Measurements from ENCODE around the gene ARHGAP24. TPM values are rescaled to one million over a fixed set of nuclear protein-coding genes. Genes with fewer than 3 reads are reported as not detected.

ARHGAP24 gene
- total and polyA plus RNA-seq, 7 donors = 0.46 to 40.4 (median 23.1) TPM

- intact Hi-C loops (cut with DNase I) = no loop called here
- Histone ChIP-seq H3K36me3 (no peaks in the 10 kb centered on the region), H3K9me3 (no peaks in the 10 kb centered on the region), H3K4me1 (no peaks in the 10 kb centered on the region), H3K27me3 (no peaks in the 10 kb centered on the region), H3K4me3 (no peak overlapping the region), H3K27ac (no peak overlapping the region)
- TF ChIP-seq CTCF (IDR thresholded peaks at IDR 0.05) (no peak), POLR2A (IDR thresholded peaks at IDR 0.05) (no peak), POLR2AphosphoS5 (IDR thresholded peaks at IDR 0.05) (no peak), EP300 (IDR thresholded peaks at IDR 0.05) (no peak)
- DNase-seq = no peak
- 69 to 90% methylated on average over 3 of the region's 3 CpGs for WGBS, 2 donors
Observed at GRCh38 chr4:85703096-85703495, 228.1 kb downstream of the ARHGAP24 start.

GRCh38 chr4:85707611-85708010 is 232.7 kb downstream of the ARHGAP24 start:
- no peak overlapping the region for H3K4me3 ChIP-seq
- no peak overlapping the region for H3K27ac ChIP-seq
- no peaks in the 10 kb centered on the region for H3K4me1 ChIP-seq
- TF ChIP-seq EP300 (IDR thresholded peaks at IDR 0.05) (no peak), POLR2AphosphoS5 (IDR thresholded peaks at IDR 0.05) (no peak), CTCF (IDR thresholded peaks at IDR 0.05) (no peak)
- no peaks in the 10 kb centered on the region for H3K27me3 ChIP-seq
- DNase-seq = no peak
- WGBS, 2 donors = 51 to 76% methylated on average over 5 of the region's 5 CpGs
- H3K36me3 ChIP-seq = no peaks in the 10 kb centered on the region
- intact Hi-C loops (cut with DNase I) = no loop called here
- H3K9me3 ChIP-seq = no peaks in the 10 kb centered on the region

GRCh38 chr4:85708468-85708867 is 233.5 kb downstream of the ARHGAP24 start:
- Histone ChIP-seq H3K4me1 (no peaks in the 10 kb centered on the region), H3K9me3 (no peaks in the 10 kb centered on the region), H3K27me3 (no peaks in the 10 kb centered on the region), H3K4me3 (no peak overlapping the region), H3K27ac (no peak overlapping the region), H3K36me3 (no peaks in the 10 kb centered on the region)
- intact Hi-C loops (cut with DNase I) = no loop called here
- 72 to 78% methylated on average over 5 of the region's 5 CpGs for WGBS, 2 donors
- TF ChIP-seq CTCF (IDR thresholded peaks at IDR 0.05) = no peak
- no peak for TF ChIP-seq POLR2AphosphoS5 (IDR thresholded peaks at IDR 0.05)
- no peak for TF ChIP-seq POLR2A (IDR thresholded peaks at IDR 0.05)
- DNase-seq = no peak

- Histone ChIP-seq H3K4me1 (no peaks in the 10 kb centered on the region), H3K9me3 (no peaks in the 10 kb centered on the region), H3K36me3 (no peaks in the 10 kb centered on the region), H3K4me3 (no peak overlapping the region), H3K27ac (no peak overlapping the region), H3K27me3 (no peaks in the 10 kb centered on the region)
- no peak for TF ChIP-seq CTCF (IDR thresholded peaks at IDR 0.05)
- TF ChIP-seq EP300 (IDR thresholded peaks at IDR 0.05) = no peak
- no peak for TF ChIP-seq POLR2A (IDR thresholded peaks at IDR 0.05)
- no peak for TF ChIP-seq POLR2AphosphoS5 (IDR thresholded peaks at IDR 0.05)
- no peak for DNase-seq
- WGBS, 2 donors = 56 to 74% methylated on average over 5 of the region's 5 CpGs
- intact Hi-C loops (cut with DNase I) = no loop called here
Observed at GRCh38 chr4:85713005-85713404, 238.1 kb downstream of the ARHGAP24 start.

- H3K9me3 ChIP-seq = no peaks in the 10 kb centered on the region
- intact Hi-C loops (cut with DNase I) = no loop called here
- H3K36me3 ChIP-seq = no peaks in the 10 kb centered on the region
- no peak for DNase-seq
- H3K27ac ChIP-seq = no peak overlapping the region
- H3K4me1 ChIP-seq = no peaks in the 10 kb centered on the region
- no peaks in the 10 kb centered on the region for H3K27me3 ChIP-seq
- no peak for TF ChIP-seq POLR2AphosphoS5 (IDR thresholded peaks at IDR 0.05)
- TF ChIP-seq CTCF (IDR thresholded peaks at IDR 0.05) = no peak
- no peak for TF ChIP-seq POLR2A (IDR thresholded peaks at IDR 0.05)
- TF ChIP-seq EP300 (IDR thresholded peaks at IDR 0.05) = no peak
- WGBS, 2 donors = 11 to 48% methylated on average over 3 of the region's 3 CpGs
- no peak overlapping the region for H3K4me3 ChIP-seq
Observed at GRCh38 chr4:85715991-85716737, 241.2 kb downstream of the ARHGAP24 start.
